GM23338 (cell line): ENCODE results near the gene MUC5B.

ENCODE experiments used
- CREB1 ChIP-seq: fragments of 250-450 bp; sonication (Bioruptor Pico); IDR thresholded peaks from 2 replicates; pipeline ENCODE4 v1.5.0; 2020; ENCODE audit warnings: low read depth, mild to moderate bottlenecking, moderate library complexity
- EZH2 ChIP-seq: fragments of 200-600 bp; sonication (generic); IDR thresholded peaks from one replicate; pipeline ENCODE4 v1.8.0; 2017; ENCODE audit warnings: antibody characterized with exemption, mild to moderate bottlenecking, low read depth; ENCODE audit not compliant: unreplicated experiment
- EZH2phosphoT487 ChIP-seq: fragments of 200-600 bp; sonication (generic); IDR thresholded peaks from one replicate; pipeline ENCODE4 v1.8.1; 2018; ENCODE audit warnings: antibody characterized with exemption; ENCODE audit not compliant: unreplicated experiment
- JUNB ChIP-seq: IDR thresholded peaks from one replicate; pipeline ENCODE4 v1.6.1; 2016; ENCODE audit warnings: antibody characterized with exemption; ENCODE audit not compliant: unreplicated experiment
- POLR2AphosphoS5 ChIP-seq: IDR thresholded peaks from 2 replicates; pipeline ENCODE4 v1.6.1; 2016; ENCODE audit warnings: antibody characterized with exemption, low read depth
- STAT1 ChIP-seq: IDR thresholded peaks from one replicate; pipeline ENCODE4 v1.6.1; 2016; ENCODE audit warnings: antibody characterized with exemption; ENCODE audit not compliant: unreplicated experiment
- ZNF462 ChIP-seq: fragments of 250-450 bp; sonication (Bioruptor Pico); IDR thresholded peaks from 2 replicates; pipeline ENCODE4 v1.5.0; 2020; ENCODE audit warnings: mild to moderate bottlenecking, moderate library complexity
- TF ChIP-seq, protein P1 (sequence below), 2 experiments: fragments of 200-600 bp in 1 of 2; sonication (generic) in 1 of 2; conservative IDR thresholded peaks; 2 replicates each; pipeline versions ENCODE4 v1.5.1 to v1.6.1; 2016 to 2017; ENCODE audit warnings: antibody characterized with exemption in 2 of 2, low read depth in 2 of 2, mild to moderate bottlenecking in 2 of 2, moderate library complexity in 1 of 2
- TF ChIP-seq, protein P2 (sequence below): IDR thresholded peaks from one replicate; pipeline ENCODE4 v1.6.1; 2018; ENCODE audit warnings: antibody characterized with exemption; ENCODE audit not compliant: unreplicated experiment

DNA sequence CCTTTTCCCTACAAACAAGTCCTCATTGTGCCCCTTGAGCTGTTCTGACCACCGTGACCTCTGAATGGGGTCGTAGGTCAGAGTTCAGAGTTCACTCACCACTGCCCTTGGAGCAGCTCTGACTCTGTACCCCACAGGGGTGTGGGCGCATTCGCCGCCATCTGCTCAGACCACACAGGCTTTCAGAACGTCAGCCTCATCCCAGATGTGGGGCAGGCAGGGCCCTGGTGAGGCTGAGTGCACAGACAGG lies 14.8 kb upstream of the MUC5B start:
- TF ChIP-seq, protein P1, sequence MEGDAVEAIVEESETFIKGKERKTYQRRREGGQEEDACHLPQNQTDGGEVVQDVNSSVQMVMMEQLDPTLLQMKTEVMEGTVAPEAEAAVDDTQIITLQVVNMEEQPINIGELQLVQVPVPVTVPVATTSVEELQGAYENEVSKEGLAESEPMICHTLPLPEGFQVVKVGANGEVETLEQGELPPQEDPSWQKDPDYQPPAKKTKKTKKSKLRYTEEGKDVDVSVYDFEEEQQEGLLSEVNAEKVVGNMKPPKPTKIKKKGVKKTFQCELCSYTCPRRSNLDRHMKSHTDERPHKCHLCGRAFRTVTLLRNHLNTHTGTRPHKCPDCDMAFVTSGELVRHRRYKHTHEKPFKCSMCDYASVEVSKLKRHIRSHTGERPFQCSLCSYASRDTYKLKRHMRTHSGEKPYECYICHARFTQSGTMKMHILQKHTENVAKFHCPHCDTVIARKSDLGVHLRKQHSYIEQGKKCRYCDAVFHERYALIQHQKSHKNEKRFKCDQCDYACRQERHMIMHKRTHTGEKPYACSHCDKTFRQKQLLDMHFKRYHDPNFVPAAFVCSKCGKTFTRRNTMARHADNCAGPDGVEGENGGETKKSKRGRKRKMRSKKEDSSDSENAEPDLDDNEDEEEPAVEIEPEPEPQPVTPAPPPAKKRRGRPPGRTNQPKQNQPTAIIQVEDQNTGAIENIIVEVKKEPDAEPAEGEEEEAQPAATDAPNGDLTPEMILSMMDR (conservative IDR thresholded peaks at IDR 0.05; ENCODE audit: low read depth in 2 of 2), result no peak
- no peak for TF ChIP-seq POLR2AphosphoS5
- TF ChIP-seq EZH2phosphoT487, result no peak
- no peak for TF ChIP-seq JUNB
- TF ChIP-seq, protein P2, sequence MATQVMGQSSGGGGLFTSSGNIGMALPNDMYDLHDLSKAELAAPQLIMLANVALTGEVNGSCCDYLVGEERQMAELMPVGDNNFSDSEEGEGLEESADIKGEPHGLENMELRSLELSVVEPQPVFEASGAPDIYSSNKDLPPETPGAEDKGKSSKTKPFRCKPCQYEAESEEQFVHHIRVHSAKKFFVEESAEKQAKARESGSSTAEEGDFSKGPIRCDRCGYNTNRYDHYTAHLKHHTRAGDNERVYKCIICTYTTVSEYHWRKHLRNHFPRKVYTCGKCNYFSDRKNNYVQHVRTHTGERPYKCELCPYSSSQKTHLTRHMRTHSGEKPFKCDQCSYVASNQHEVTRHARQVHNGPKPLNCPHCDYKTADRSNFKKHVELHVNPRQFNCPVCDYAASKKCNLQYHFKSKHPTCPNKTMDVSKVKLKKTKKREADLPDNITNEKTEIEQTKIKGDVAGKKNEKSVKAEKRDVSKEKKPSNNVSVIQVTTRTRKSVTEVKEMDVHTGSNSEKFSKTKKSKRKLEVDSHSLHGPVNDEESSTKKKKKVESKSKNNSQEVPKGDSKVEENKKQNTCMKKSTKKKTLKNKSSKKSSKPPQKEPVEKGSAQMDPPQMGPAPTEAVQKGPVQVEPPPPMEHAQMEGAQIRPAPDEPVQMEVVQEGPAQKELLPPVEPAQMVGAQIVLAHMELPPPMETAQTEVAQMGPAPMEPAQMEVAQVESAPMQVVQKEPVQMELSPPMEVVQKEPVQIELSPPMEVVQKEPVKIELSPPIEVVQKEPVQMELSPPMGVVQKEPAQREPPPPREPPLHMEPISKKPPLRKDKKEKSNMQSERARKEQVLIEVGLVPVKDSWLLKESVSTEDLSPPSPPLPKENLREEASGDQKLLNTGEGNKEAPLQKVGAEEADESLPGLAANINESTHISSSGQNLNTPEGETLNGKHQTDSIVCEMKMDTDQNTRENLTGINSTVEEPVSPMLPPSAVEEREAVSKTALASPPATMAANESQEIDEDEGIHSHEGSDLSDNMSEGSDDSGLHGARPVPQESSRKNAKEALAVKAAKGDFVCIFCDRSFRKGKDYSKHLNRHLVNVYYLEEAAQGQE, result no peak
- TF ChIP-seq EZH2, result no peak
- TF ChIP-seq CREB1, result no peak
- no peak for TF ChIP-seq ZNF462 (CRISPR knock-in tag)
- no peak for TF ChIP-seq STAT1
